IPS-NIHi11 (cell line): ENCODE data around the gene GFPT2.

Experiments used
- DNase-seq: peaks from one replicate; pipeline ENCODE4 v3.0.0; 2012; ENCODE audit warnings: mixed read lengths, low spot score

The GFPT2 gene

GRCh38 chr5:180282281-180282680 lies 70.9 kb downstream of the GFPT2 start:
- DNase-seq: no peak

GRCh38 chr5:180281706-180282105 lies 71.4 kb downstream of the GFPT2 start:
- no peak for DNase-seq

GRCh38 chr5:180274695-180275094 lies 78.4 kb downstream of the GFPT2 start:
- DNase-seq: no peak

- DNase-seq: no peak
These were observed 81.9 kb downstream of the GFPT2 start for GRCh38 chr5:180271221-180271620.

GRCh38 chr5:180259260-180259611 lies 93.9 kb downstream of the GFPT2 start:
- no peak for DNase-seq

- DNase-seq: no peak
These were observed 99.9 kb downstream of the GFPT2 start for GRCh38 chr5:180253036-180253824.

GRCh38 chr5:180251887-180252286 lies 101.2 kb downstream of the GFPT2 start:
- DNase-seq: no peak

GRCh38 chr5:180251141-180251540 lies 102.0 kb downstream of the GFPT2 start:
- no peak for DNase-seq
